Raji (cell line): ENCODE measurements around the gene CDH4.

Experiments used
- POLR2A ChIP-seq: IDR thresholded peaks from 2 replicates; pipeline ENCODE4 v1.6.1; 2011; ENCODE audit warnings: low read depth, low read length, control low read depth; ENCODE audit not compliant: insufficient read depth

The CDH4 gene

DNA sequence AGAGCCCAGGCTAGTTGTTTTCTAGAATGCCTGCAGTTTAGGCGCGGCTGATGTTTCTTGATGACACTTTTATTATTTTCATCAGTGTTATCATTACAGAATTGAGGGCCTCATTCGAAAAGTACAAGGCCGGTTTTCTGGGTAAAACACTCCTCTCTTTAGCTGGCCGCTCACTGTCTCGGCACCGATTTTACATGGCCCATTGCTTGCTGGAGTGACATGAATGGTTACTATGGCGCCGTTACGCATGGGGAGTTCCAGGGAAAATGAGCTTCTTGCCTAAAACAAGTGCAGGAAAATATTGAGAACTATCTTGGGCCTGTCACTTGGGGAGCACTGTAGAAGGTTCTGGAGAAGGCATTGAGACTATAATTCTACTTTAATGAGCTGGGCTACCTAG is 317.8 kb downstream of the CDH4 start:
- no peak for TF ChIP-seq POLR2A

DNA sequence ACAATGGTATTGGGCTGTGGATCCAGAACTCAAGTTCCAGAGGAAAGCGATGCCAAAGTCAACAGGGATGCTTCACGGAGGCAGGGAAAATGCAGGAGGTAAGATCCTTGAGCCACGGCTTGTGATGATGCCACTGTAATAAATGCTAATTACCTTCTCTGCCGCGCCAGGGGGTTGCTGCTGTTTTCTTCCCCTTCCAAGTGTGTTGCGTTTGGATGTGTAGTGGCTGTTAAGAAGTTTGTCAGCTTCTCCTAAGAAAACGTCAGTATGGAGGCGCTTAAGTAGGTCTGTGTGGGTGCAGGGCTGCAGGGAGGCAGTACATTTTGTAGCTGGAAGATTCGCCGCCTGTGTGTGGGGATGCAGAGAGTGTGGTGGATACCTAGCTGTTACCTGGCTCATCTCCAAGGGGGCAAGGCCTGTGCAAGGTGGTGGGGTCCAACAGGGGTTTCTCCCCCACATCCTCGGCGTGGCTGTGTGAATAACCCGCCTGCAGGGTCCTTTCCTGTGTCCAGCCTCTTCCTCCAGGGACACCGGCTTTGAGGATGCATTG is 318.7 kb downstream of the CDH4 start:
- TF ChIP-seq POLR2A = no peak

DNA sequence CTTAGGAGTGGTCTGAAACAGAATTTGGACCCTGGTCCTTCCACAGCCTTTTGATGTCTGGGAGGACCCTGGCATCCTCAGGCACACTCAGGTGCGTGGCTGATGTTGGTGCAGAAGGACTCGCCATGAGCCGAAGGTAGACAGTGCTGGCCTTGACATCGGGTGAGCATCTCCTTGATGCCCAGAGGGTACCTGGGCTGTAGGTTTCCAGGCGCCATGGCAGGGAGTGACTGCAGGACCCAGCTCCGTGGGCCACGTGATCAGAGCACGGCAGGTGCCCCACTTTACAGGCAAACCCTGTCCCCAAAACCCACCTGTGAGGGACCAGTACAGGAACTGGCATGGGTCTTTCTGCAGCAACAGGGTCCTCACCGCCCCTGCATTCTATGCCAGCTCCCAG is 319.2 kb downstream of the CDH4 start:
- TF ChIP-seq POLR2A = no peak

DNA sequence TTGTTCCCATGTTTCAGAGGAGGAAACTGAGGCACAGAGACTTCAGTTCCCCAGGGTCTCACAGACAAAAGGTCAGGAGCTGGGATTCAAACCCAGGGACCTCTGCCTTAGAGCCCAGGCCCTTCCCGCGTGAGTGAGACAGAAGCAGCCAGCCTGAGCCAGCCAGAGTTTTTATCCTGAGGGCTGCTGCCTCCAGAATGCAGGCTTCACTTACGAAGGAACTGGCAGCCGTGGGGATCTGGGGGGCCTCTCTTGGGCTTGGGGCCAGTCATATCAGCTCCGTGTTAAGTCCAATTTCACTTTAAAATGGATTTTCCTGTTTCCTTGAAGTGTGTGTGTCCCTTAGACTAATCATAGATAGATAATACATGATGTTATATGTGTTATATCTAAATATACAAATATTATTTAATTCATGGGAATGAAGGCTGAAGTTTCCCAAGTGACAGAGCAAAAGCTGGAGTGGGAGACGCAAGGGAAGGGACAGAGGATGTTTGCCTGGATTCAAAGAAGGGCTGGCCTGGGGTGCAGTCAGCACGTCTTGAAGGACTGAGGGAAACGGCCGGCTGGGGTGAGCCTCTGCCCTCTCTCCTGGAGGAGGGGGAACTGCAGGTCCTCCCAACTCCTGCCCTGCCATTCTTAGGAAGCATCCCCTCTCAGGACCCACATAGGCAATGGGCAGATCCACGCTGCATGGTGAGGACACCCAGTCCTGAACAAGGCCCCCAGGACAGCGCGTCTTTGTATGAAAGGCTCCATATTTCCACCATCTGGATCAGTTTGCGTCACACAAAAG is 320.1 kb downstream of the CDH4 start:
- no peak for TF ChIP-seq POLR2A

DNA sequence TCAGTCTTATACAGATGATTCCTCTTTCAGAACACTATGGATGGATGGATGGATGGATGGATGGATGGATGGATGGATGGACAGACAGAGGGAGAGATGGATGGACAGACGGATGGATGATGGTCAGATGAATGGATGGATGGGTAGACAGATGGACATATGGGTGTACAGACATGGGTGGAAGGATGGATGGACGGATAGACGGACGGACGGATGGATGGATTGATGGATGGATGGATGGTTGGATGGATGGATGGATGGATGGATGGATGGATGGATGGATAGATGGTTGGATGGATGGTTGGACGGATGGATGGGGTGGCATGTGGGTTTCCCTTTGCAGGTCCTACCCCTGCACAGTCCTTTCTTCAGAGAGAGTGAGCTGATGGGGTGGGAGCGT is 320.7 kb downstream of the CDH4 start:
- TF ChIP-seq POLR2A = no peak

DNA sequence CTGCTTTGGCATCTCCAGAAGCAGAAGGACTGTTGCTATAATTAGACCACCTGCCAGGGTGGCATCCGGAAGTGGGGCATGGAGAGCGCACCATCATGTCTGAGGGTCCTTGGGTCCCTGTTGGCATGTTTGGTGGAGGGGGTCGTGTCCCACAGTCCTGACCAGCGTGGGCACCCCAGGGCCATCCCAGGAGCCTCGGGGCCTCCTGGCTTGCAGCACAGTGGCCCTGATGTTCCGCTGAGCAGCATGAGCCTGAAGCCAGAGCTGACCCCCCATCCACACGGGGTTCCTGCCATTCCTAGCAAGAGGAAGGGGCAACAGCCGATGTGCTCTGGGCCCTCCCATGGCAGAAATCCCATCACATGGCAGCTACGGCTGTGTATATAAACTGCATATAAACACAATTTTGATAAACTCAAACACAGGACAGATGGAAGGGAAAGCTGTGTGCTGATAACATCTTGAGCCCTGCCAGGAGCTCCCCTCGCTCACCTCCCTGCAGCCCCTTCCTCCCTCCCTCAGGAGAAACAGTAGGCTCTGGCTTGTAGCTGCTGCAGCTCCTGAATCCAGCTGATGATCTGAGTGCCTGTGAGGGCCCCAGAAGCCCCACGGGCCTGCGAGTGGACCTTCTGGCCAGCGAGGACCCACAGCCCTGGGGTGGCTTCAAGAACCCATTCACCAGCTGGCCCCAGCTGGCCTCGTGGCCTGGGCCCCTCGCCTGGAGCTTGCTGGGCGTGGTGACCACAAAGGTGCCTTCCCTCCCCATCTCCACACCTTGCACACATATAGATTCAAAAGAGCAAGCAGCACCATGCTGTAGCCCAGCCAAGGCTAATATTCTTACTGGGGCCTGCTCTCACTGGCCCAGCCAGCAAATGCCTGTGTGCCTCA is 321.6 kb downstream of the CDH4 start:
- no peak for TF ChIP-seq POLR2A

DNA sequence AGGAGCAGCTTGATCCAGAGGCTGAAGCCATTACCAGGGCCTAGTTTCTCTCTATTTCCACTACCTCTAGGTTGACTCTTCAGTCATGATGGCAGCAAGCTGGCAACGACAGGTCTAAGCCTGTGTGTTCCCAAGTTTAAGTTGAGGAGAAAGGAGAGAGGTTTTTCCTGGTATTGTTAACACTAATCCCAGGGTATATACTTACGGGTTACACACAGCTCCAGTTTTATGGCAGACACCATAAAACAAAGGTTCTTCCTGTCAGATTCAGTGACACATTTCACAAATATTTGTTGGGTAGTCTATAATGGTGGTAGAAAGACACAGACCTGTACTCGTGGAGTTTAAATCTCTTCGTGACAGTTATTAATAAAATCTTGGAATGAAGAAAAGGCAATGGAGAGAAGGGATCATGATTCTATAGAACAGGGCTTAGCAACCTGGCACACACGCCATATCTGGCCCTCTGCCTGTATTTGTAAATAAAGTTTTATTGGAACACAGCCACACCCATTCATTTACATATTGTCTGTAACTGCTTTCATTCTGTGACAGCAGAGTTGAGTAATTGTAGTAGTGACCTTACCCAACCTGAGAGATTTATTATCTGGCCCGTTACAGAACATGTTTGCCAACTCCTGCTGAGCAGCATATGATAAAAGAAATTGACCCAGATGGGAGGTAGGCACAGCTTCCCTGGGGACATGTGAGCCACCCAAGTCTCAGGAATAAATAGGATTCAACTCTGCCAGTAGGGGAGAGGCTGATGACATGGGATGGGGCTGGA is 323.3 kb downstream of the CDH4 start:
- no peak for TF ChIP-seq POLR2A

DNA sequence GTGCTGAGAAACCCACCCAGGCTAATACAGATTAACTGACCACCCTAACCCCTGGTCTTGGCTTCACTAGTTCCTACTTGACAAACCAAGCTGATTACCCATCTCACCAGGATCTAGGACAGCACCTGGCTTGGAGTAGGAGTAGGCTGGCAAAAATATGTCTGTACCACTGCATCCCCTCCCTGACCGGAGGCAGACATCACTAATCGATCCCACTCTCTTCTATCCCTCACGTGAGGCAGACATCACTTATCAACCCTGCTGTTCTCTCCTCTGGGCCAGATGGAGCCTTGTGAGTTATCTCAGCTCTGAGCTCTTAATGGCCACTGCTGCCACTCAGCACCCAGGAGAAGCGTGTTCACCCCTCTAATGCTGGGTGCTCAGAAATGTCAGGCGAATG is 324.3 kb downstream of the CDH4 start:
- no peak for TF ChIP-seq POLR2A

DNA sequence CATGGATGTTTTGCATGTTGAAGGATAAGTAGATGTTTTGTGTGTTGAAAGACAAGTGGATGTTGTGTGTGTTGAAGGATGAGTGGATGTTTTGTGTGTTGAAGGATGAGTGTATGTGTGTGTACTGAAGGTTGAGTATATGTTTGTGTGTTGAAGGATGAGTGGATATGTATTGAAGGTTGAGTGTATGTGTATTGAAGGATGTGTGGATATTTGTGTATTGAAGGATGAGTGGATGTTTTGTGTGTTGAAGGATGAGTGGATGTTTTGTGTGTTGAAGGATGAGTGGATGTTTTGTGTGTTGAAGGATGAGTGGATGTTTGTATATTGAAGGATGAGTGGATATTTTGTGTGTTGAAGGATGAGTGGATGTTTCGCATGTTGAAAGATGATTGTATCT is 325.0 kb downstream of the CDH4 start:
- no peak for TF ChIP-seq POLR2A

DNA sequence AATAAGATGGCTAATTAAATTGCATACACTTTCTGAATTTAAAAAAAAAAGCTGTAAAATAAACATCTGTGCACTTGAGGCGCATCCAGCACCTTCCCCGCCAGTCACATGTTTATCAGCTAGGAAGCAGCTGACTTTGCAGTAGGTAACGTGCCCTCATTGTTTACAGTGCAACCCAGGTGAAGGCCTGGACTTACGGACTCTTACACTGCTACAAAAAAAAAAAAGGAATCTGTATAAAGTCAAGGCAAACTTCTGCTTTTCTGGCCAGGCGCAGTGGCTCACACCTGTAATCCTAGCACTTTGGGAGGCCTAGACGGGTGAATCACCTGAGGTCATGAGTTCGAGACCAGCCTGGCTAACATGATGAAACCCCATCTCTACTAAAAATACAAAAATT is 327.8 kb downstream of the CDH4 start:
- no peak for TF ChIP-seq POLR2A

DNA sequence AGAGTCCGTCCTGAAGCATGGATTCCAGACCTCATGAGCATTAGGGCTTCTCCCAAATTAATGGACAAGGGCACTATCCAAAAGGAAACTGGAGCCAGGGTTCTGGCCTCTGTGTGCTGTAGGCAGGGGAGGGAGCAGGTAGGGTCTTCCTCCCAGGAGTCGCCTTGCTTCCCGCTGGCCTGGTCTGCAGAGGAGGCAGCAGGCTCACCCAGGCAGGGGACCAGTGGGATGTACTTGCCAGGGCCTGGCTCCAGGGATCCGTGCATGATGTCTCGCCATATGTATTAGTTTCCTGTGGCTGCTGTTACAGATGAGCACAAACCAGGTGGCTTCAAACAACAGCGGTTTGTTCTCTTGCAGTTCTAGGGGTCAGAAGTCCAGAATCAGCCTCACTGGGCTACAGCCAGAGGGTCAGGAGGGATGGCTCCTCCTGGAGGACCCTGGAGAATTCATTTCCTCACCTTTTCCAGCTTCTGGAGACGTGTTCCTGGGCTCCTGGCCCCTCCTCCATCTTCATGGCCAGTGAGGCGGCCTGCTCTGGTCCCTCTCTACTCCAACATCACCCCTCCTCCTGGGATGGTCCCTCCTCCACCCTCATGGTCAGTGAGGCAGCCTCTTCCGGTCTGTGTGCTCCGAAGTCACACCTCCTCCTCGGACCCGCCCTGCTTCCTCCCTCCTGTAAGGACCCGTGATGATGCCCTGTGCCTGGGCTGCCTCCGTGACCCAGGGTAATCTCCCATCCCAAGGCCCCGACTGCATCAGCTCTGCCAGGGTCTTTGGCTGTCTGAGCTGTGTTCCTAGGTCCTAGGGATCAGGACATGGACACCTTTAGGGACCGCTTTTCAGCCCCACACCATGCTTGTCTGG is 329.1 kb downstream of the CDH4 start:
- no peak for TF ChIP-seq POLR2A

DNA sequence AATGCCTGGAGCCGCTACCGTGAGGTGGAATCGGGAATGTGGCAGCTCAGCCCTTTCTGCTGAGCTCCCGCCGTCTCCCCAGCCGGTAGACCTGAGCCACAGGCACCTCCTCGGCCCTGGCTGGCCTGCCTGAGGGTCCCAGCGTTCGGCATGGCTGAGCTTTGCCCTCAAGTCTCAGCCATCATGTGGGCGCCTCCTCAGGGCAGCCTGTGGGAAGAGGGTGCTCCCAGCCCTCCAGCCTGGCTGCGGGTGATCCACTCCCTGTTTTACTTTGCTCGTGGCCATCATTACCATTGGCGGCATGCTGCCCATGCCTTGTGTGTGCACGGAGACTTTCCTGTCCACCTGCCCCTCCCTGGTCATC is 329.7 kb downstream of the CDH4 start:
- no peak for TF ChIP-seq POLR2A

DNA sequence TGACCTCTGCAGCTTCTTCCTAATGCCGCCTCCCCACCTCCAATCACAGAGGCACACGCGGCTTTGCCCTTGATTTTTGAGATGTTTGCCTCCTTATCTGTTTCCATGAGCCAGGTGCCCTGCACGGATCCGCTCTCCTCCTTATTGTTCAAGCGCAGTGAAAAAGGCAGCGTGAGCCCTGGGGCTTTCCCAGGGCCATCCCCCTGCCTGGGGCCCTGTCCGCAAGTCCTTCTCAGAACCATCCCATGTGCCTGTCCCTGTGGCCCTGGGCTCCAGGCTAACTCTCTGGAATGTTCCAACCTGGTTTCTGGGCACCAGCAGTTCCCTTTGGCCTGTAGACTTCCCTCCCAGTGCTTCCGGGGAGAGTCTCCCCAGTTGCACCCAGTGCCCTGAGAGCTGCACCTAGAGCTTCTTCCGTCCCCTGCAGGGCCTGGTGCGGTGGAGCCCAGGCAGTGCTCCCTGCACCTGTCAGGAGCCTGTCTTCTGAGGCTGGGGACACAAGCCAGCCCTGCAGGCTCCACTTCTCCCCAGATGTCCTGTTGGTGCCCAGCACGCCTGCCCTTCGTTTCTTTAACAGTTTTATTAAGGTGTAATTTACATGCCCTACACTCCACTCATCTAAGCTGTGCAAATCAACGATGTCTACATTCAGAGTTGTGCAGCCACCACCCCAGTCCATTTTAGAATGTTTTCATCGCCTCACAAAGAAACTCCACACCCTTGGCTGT is 330.3 kb downstream of the CDH4 start:
- TF ChIP-seq POLR2A = no peak

DNA sequence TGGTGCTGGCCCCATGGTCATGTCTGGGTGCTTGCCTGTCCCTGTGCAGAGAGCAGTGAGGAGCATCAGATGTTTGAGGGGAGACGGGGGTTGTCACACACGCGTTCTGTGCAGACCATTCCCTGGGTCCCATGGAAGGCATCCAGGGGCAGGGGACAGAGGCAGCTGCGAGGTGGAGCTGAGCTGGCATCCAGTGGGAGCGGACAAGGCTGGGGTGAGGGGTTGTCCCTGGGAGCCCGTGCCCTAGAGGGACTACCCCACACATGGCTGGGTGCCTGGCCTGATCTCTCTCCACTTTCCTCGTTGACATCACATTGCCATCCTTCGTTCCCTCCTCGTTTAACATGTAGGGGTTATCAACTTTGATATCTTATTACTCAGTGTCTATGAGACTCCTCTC is 331.3 kb downstream of the CDH4 start:
- no peak for TF ChIP-seq POLR2A
